Activated CD4-positive, alpha-beta T cell treated with anti-CD3 and anti-CD28 coated beads, Interleukin-2, amount 10 ng/mL, durations not matched to agents 24 days and 14 days (primary cell): ENCODE measurements around the gene SLC23A2. TPM values are rescaled to one million over a fixed set of nuclear protein-coding genes. Genes with fewer than 3 reads are reported as not detected.

Source experiments
- DNase-seq: peaks from one replicate; pipeline ENCODE4 v3.0.0; 2022
- H3K27ac Mint-ChIP-seq: one replicate; pipeline ENCODE4 v1.8.0; 2022; ENCODE audit warnings: mild to moderate bottlenecking, mixed read lengths
- H3K27me3 Mint-ChIP-seq: one replicate; pipeline ENCODE4 v1.8.0; 2022; ENCODE audit warnings: mixed read lengths
- H3K36me3 Mint-ChIP-seq: one replicate; pipeline ENCODE4 v1.8.0; 2022; ENCODE audit warnings: low read depth, mild to moderate bottlenecking, mixed read lengths
- H3K4me1 Mint-ChIP-seq: one replicate; pipeline ENCODE4 v1.8.0; 2021; ENCODE audit warnings: mixed read lengths
- H3K4me3 Mint-ChIP-seq: one replicate; pipeline ENCODE4 v1.8.0; 2022; ENCODE audit warnings: mild to moderate bottlenecking, moderate library complexity, mixed read lengths
- H3K9me3 Mint-ChIP-seq: one replicate; pipeline ENCODE4 v1.8.0; 2021; ENCODE audit warnings: mixed read lengths
- intact Hi-C: fragments of 100-400 bp; cut with micrococcal nuclease; formaldehyde crosslinking; loops from one replicate; pipeline ENCODE4 v1.15.1; 2023
- total RNA-seq: library from RNA; stranded (reverse); gene quantifications from 2 replicates; pipeline ENCODE4 v1.2.3, GENCODE V29; 2022

Gene SLC23A2
- total RNA-seq, 1 donor from 2014 or later = 26.9 TPM

- DNase-seq = no peak
- no peaks in the 10 kb centered on the region for H3K9me3 Mint-ChIP-seq
- peaks cover 12% of the 10 kb centered on the region for H3K4me1 Mint-ChIP-seq
- intact Hi-C loops = no loop called here
- no peak overlapping the region for H3K4me3 Mint-ChIP-seq
- no peaks in the 10 kb centered on the region for H3K27me3 Mint-ChIP-seq
- H3K36me3 Mint-ChIP-seq = peaks cover 37% of the 10 kb centered on the region
- H3K27ac Mint-ChIP-seq = no peak overlapping the region
Observed at GRCh38 chr20:4871486-4871885, 129.8 kb downstream of the SLC23A2 start.

GRCh38 chr20:4870906-4871305 is 130.4 kb downstream of the SLC23A2 start:
- Mint-ChIP-seq H3K27me3 (no peaks in the 10 kb centered on the region), H3K4me3 (no peak overlapping the region), H3K4me1 (peaks cover 12% of the 10 kb centered on the region), H3K9me3 (no peaks in the 10 kb centered on the region), H3K27ac (no peak overlapping the region), H3K36me3 (peaks cover 36% of the 10 kb centered on the region)
- DNase-seq = no peak
- intact Hi-C loops = no loop called here

- H3K4me3 Mint-ChIP-seq = peak overlapping the region; percentile 39
- intact Hi-C loops = no loop called here
- peak; percentile 70 for DNase-seq
Observed at GRCh38 chr20:4869290-4870193, 131.8 kb downstream of the SLC23A2 start.

GRCh38 chr20:4867051-4867450 is 134.3 kb downstream of the SLC23A2 start:
- Mint-ChIP-seq H3K9me3 (no peaks in the 10 kb centered on the region), H3K27ac (no peak overlapping the region), H3K27me3 (no peaks in the 10 kb centered on the region), H3K4me3 (no peak overlapping the region), H3K4me1 (peaks cover 12% of the 10 kb centered on the region), H3K36me3 (peaks cover 34% of the 10 kb centered on the region)
- DNase-seq = no peak
- intact Hi-C loops = no loop called here

More at GRCh38 chr20:4869290-4870193, 131.8 kb downstream of the SLC23A2 start:
- Mint-ChIP-seq H3K27ac (peak overlapping the region; percentile 31), H3K27me3 (no peaks in the 10 kb centered on the region), H3K9me3 (no peaks in the 10 kb centered on the region), H3K36me3 (peaks cover 38% of the 10 kb centered on the region), H3K4me1 (peaks cover 12% of the 10 kb centered on the region)

- H3K9me3 Mint-ChIP-seq = no peaks in the 10 kb centered on the region
- H3K27me3 Mint-ChIP-seq = no peaks in the 10 kb centered on the region
- peaks cover 39% of the 10 kb centered on the region for H3K36me3 Mint-ChIP-seq
- peaks cover 12% of the 10 kb centered on the region for H3K4me1 Mint-ChIP-seq
- H3K27ac Mint-ChIP-seq = no peak overlapping the region
- intact Hi-C loops = no loop called here
- no peak for DNase-seq
- H3K4me3 Mint-ChIP-seq = no peak overlapping the region
Observed at GRCh38 chr20:4866429-4866828, 134.9 kb downstream of the SLC23A2 start.

- H3K36me3 Mint-ChIP-seq = peaks cover 44% of the 10 kb centered on the region
- no peak overlapping the region for H3K27ac Mint-ChIP-seq
- no peaks in the 10 kb centered on the region for H3K9me3 Mint-ChIP-seq
- H3K4me3 Mint-ChIP-seq = no peak overlapping the region
- no peak for DNase-seq
- intact Hi-C loops = no loop called here
- peaks cover 3% of the 10 kb centered on the region for H3K4me1 Mint-ChIP-seq
- no peaks in the 10 kb centered on the region for H3K27me3 Mint-ChIP-seq
Observed at GRCh38 chr20:4864311-4864752, 137.0 kb downstream of the SLC23A2 start.

GRCh38 chr20:4862661-4863060 is 138.6 kb downstream of the SLC23A2 start:
- Mint-ChIP-seq H3K36me3 (peaks cover 53% of the 10 kb centered on the region), H3K27ac (no peak overlapping the region), H3K4me3 (no peak overlapping the region), H3K9me3 (no peaks in the 10 kb centered on the region), H3K4me1 (peaks cover 3% of the 10 kb centered on the region), H3K27me3 (no peaks in the 10 kb centered on the region)
- DNase-seq = no peak
- intact Hi-C loops = no loop called here

- Mint-ChIP-seq H3K27me3 (no peaks in the 10 kb centered on the region), H3K27ac (peak overlapping the region; percentile 25), H3K4me3 (no peak overlapping the region), H3K4me1 (no peaks in the 10 kb centered on the region), H3K36me3 (peaks cover 53% of the 10 kb centered on the region), H3K9me3 (no peaks in the 10 kb centered on the region)
- no peak for DNase-seq
- intact Hi-C loops = no loop called here
Observed at GRCh38 chr20:4861961-4862360, 139.3 kb downstream of the SLC23A2 start.

GRCh38 chr20:4858000-4858399 is 143.3 kb downstream of the SLC23A2 start:
- Mint-ChIP-seq H3K27ac (no peak overlapping the region), H3K36me3 (peaks cover 62% of the 10 kb centered on the region)

GRCh38 chr20:4856022-4856755 is 145.1 kb downstream of the SLC23A2 start:
- no peak overlapping the region for H3K4me3 Mint-ChIP-seq
- peaks cover 52% of the 10 kb centered on the region for H3K36me3 Mint-ChIP-seq
- H3K27me3 Mint-ChIP-seq = no peaks in the 10 kb centered on the region
- H3K27ac Mint-ChIP-seq = no peak overlapping the region
- DNase-seq = no peak
- no peaks in the 10 kb centered on the region for H3K4me1 Mint-ChIP-seq
- no peaks in the 10 kb centered on the region for H3K9me3 Mint-ChIP-seq
- intact Hi-C loops = no loop called here

More at GRCh38 chr20:4858000-4858399, 143.3 kb downstream of the SLC23A2 start:
- Mint-ChIP-seq H3K27me3 (no peaks in the 10 kb centered on the region), H3K4me1 (no peaks in the 10 kb centered on the region), H3K4me3 (no peak overlapping the region), H3K9me3 (no peaks in the 10 kb centered on the region)
- DNase-seq = no peak
- intact Hi-C loops = no loop called here

GRCh38 chr20:4855555-4855954 is 145.8 kb downstream of the SLC23A2 start:
- no peaks in the 10 kb centered on the region for H3K4me1 Mint-ChIP-seq
- H3K27me3 Mint-ChIP-seq = no peaks in the 10 kb centered on the region
- no peaks in the 10 kb centered on the region for H3K9me3 Mint-ChIP-seq
- no peak for DNase-seq
- no peak overlapping the region for H3K27ac Mint-ChIP-seq
- intact Hi-C loops = no loop called here
- H3K4me3 Mint-ChIP-seq = no peak overlapping the region
- peaks cover 47% of the 10 kb centered on the region for H3K36me3 Mint-ChIP-seq

- Mint-ChIP-seq H3K36me3 (peaks cover 44% of the 10 kb centered on the region), H3K4me1 (no peaks in the 10 kb centered on the region), H3K4me3 (no peak overlapping the region), H3K27me3 (no peaks in the 10 kb centered on the region), H3K9me3 (no peaks in the 10 kb centered on the region), H3K27ac (no peak overlapping the region)
- intact Hi-C loops = no loop called here
- DNase-seq = no peak
Observed at GRCh38 chr20:4855097-4855496, 146.2 kb downstream of the SLC23A2 start.

- no peaks in the 10 kb centered on the region for H3K27me3 Mint-ChIP-seq
Observed at GRCh38 chr20:4854561-4854901, 146.8 kb downstream of the SLC23A2 start.

More at GRCh38 chr20:4854561-4854901, 146.8 kb downstream of the SLC23A2 start:
- Mint-ChIP-seq H3K27ac (no peak overlapping the region), H3K9me3 (no peaks in the 10 kb centered on the region), H3K4me3 (no peak overlapping the region), H3K4me1 (no peaks in the 10 kb centered on the region), H3K36me3 (peaks cover 41% of the 10 kb centered on the region)
- intact Hi-C loops = no loop called here
- no peak for DNase-seq
